Measurements from ENCODE around the gene GRB2.

DNA sequence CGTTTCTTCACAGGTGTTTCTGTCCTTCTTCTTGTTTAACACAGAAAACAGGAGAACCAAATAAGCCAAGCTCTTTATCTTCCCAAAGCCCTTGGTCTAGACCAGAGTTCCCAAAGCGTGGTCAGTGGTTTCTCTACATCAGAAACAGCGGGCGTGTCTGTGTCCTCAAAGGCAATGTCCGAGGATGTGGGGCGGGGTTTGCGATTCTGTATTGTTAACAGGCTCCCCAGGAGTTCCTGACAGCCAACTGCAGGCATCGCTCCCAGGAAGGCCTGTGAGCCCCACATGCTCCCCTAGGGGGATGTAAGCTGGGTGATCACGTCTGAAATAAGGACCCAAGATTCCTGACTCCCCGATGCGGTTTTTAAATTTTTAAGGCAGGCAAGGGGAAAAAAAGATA lies 87.8 kb downstream of the GRB2 start:
- TF ChIP-seq GATA3 (IDR thresholded peaks at IDR 0.05; ENCODE audit: low read depth, low read length) (no peak), GATA2 (IDR thresholded peaks at IDR 0.05; ENCODE audit: low read depth, low read length) (no peak)

Data from SH-SY5Y (cell line).